Measurements from ENCODE around the gene UNC13C. TPM values are rescaled to one million over a fixed set of nuclear protein-coding genes. Genes with fewer than 3 reads are reported as not detected.

Gene UNC13C
- total RNA-seq, 1 donor from 2014 or later: not detected

DNA sequence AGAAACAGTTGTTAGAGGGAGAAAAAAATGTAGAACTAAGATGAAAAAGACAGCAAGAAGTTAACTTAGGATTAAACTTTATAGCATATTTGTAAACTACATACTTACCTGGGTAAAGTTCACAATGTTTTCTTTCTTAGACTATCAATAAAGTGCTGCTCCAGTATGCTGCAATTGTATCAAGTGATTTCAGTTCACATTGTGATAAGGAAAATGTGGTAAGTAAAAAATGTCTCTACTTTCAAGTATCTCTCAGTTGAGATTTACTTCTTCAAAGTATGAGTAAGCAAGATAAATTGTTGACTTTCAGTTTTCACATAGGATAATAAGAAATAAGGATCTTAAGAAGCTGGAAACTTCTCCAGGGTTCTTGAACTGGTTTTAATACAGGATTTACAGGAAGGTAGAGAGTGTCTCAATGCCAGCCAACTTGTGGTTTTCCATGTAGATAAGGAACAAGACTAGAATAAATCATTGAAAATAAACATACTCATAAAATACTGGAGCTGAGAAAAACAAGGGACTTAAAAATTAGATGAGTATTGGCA lies 528.8 kb downstream of the UNC13C start:
- no peak for TF ChIP-seq CTCF (IDR thresholded peaks at IDR 0.05)
- ATAC-seq (ENCODE audit: low read depth) (no peak), DNase-seq (no peak)
- intact Hi-C loops (cut with micrococcal nuclease): no loop called here
- POLR2A ChIA-PET: no interaction called here
- no peak overlapping the region for H3K4me3 Mint-ChIP-seq
- H3K4me1 Mint-ChIP-seq: no peaks in the 10 kb centered on the region
- no peaks in the 10 kb centered on the region for H3K9me3 Mint-ChIP-seq
- no peaks in the 10 kb centered on the region for H3K36me3 Mint-ChIP-seq (ENCODE audit: low read depth)
- H3K27ac Mint-ChIP-seq: no peak overlapping the region
- CTCF ChIA-PET: no interaction called here
- no peaks in the 10 kb centered on the region for H3K27me3 Mint-ChIP-seq

GRCh38 chr15:54514601-54515000 lies 536.4 kb downstream of the UNC13C start:
- intact Hi-C loops (cut with micrococcal nuclease): no loop called here
- H3K4me1 Mint-ChIP-seq: peaks cover 8% of the 10 kb centered on the region
- no peaks in the 10 kb centered on the region for H3K27me3 Mint-ChIP-seq
- no peaks in the 10 kb centered on the region for H3K36me3 Mint-ChIP-seq (ENCODE audit: low read depth)
- DNase-seq: no peak
- no peak for ATAC-seq (ENCODE audit: low read depth)
- H3K4me3 Mint-ChIP-seq: no peak overlapping the region
- H3K9me3 Mint-ChIP-seq: no peaks in the 10 kb centered on the region
- CTCF ChIA-PET: no interaction called here
- no peak overlapping the region for H3K27ac Mint-ChIP-seq
- TF ChIP-seq CTCF (IDR thresholded peaks at IDR 0.05): no peak
- POLR2A ChIA-PET: no interaction called here

DNA sequence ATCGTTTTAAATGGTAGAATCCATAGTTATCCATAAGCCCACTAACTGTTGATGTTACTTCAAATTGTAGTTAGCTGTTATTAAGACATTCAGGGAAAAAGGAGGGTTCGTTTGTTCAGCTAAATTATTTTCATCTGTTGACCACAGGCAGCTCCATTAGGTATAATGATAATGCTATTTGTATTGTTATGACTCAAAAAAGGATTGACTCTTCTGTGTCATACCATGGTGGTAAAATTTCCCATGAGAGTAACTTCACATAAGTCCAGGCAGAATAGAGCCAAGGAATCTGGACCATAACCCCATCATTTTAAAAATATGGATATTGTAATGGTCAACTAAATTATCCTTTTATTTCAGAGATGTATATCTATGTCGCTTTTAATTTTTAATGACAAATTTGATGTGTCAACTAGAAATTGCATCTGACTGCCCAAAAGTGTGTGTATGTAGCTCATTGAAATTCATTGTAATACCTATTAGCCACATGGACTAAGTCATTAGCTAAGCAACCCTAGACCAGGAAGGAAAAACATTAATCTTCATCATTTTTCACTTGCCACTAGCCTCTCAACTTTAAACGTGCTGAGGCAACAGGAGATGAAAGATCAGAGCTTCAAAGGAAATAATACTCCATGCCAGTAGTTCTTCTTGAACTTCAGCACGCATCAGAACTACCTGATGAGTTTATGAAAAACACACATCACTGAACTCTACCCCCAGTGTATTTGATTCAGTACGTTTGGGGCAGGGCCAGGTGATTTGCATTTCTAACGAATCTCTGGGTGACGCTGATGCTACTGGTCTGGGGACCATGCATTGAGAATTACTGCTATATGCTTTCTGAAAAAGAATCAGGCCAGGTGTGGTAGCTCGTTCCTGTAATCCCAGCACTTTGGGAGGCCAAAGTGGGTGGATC lies 537.7 kb downstream of the UNC13C start:
- Mint-ChIP-seq H3K27ac (no peak overlapping the region), H3K9me3 (no peaks in the 10 kb centered on the region), H3K4me1 (peaks cover 11% of the 10 kb centered on the region), H3K27me3 (no peaks in the 10 kb centered on the region), H3K4me3 (no peak overlapping the region), H3K36me3 (ENCODE audit: low read depth) (no peaks in the 10 kb centered on the region)
- intact Hi-C loops (cut with micrococcal nuclease): no loop called here
- TF ChIP-seq CTCF (IDR thresholded peaks at IDR 0.05): no peak
- no peak for DNase-seq
- ChIA-PET POLR2A (no interaction called here), CTCF (no interaction called here)
- no peak for ATAC-seq (ENCODE audit: low read depth)

GRCh38 chr15:54517366-54517765 lies 539.1 kb downstream of the UNC13C start:
- intact Hi-C loops (cut with micrococcal nuclease): no loop called here
- Mint-ChIP-seq H3K4me1 (peaks cover 11% of the 10 kb centered on the region), H3K4me3 (no peak overlapping the region), H3K9me3 (no peaks in the 10 kb centered on the region), H3K36me3 (ENCODE audit: low read depth) (no peaks in the 10 kb centered on the region), H3K27ac (no peak overlapping the region), H3K27me3 (no peaks in the 10 kb centered on the region)
- ChIA-PET CTCF (no interaction called here), POLR2A (no interaction called here)
- no peak for TF ChIP-seq CTCF (IDR thresholded peaks at IDR 0.05)
- no peak for ATAC-seq (ENCODE audit: low read depth)
- no peak for DNase-seq

DNA sequence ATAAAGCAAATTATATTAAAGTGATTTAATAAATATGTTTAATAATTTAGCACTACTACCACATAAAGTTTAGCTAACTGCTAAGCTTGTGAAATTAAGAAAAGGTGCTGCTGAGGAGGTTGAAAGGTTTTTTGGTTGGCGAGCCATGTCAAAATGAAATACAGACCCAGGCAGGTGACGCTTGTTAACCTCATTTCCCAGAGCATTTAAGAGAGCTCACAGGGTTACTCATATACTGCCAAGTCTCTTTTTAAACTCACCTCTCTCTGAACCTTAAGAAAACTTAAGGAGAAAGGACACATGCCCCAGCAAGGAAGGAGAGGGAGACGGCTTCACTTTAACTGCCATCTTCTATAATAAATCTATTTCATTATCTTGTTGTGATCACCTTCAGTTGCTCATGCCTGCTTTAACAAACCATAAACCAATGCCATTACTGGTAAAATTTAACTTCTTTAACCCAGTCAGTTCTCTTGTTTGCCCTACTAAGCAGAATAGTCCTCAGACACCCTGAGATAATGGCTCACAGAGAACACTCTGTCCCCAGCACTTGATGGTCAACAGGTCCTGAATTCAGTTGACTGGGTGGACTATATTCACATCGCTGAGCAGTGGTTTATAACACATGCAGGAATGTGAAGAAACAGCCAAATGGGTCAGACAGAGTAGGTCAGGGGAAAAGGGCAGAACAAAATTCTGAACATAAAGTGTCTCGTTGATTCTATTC lies 540.1 kb downstream of the UNC13C start:
- CTCF ChIA-PET: no interaction called here
- intact Hi-C loops (cut with micrococcal nuclease): no loop called here
- TF ChIP-seq CTCF (IDR thresholded peaks at IDR 0.05): no peak
- Mint-ChIP-seq H3K9me3 (no peaks in the 10 kb centered on the region), H3K4me3 (no peak overlapping the region), H3K36me3 (ENCODE audit: low read depth) (no peaks in the 10 kb centered on the region), H3K27ac (no peak overlapping the region), H3K27me3 (no peaks in the 10 kb centered on the region), H3K4me1 (peaks cover 11% of the 10 kb centered on the region)
- POLR2A ChIA-PET: no interaction called here
- ATAC-seq (ENCODE audit: low read depth) (no peak), DNase-seq (no peak)

Data from activated B cell treated with CpG ODN at 0.5 μM for 24 hours (primary cell).